Loucy (cell line): ENCODE data around the gene COG1.

Experiments used
- EZH2phosphoT487 ChIP-seq: fragments of 200-600 bp; IDR thresholded peaks from 2 replicates; pipeline ENCODE4 v1.6.1; 2018; ENCODE audit warnings: antibody characterized with exemption, mild to moderate bottlenecking, moderate library complexity, borderline replicate concordance
- TF ChIP-seq, protein P1 (sequence below): fragments of 200-600 bp; sonication (generic); conservative IDR thresholded peaks from 2 replicates; pipeline ENCODE4 v1.5.1; 2014; ENCODE audit warnings: mild to moderate bottlenecking, antibody characterized with exemption, low read length

DNA sequence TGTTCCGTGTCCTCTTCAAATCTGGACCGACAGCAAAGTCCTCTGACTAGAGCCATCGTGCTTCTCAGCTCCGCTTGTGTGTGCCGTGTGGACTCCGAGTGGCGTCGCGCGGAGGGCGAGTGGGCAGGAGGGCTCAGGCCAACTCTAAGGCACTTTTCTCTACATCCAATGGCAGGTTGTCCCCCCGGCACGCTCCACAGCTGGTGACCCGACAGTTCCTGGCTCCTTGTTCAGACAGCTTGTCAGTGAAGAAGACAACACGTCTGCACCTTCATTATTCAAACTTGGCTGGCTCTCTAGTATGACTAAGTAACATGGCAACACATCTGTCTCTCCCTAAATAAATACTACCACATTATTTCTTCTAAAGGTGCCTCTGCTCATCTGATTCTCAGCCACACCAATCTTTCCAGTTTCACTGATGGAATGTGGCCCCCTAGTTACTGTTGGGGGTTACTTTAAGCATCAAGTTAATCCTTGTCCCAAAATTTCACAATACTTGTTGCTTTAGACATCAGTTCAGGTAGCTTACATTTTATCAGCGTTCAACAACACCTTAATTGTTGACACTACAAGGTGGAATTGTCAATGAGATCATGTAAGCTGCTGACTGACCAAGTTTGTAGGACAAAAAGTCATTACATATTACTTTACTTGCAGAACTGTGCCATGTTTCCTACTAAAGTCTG, 15.4 kb downstream of the COG1 start:
- TF ChIP-seq, protein P1, sequence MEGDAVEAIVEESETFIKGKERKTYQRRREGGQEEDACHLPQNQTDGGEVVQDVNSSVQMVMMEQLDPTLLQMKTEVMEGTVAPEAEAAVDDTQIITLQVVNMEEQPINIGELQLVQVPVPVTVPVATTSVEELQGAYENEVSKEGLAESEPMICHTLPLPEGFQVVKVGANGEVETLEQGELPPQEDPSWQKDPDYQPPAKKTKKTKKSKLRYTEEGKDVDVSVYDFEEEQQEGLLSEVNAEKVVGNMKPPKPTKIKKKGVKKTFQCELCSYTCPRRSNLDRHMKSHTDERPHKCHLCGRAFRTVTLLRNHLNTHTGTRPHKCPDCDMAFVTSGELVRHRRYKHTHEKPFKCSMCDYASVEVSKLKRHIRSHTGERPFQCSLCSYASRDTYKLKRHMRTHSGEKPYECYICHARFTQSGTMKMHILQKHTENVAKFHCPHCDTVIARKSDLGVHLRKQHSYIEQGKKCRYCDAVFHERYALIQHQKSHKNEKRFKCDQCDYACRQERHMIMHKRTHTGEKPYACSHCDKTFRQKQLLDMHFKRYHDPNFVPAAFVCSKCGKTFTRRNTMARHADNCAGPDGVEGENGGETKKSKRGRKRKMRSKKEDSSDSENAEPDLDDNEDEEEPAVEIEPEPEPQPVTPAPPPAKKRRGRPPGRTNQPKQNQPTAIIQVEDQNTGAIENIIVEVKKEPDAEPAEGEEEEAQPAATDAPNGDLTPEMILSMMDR = no peak
- no peak for TF ChIP-seq EZH2phosphoT487
